Mesendoderm (in vitro differentiated cells): Measurements from ENCODE around the gene LRCOL1. TPM values are rescaled to one million over a fixed set of nuclear protein-coding genes. Genes with fewer than 3 reads are reported as not detected.

Source experiments
- DNase-seq: peaks from one replicate; pipeline ENCODE4 v3.0.0; 2013
- H2AK5ac ChIP-seq: 2 replicates; pipeline ENCODE4 v1.6.1; 2013; ENCODE audit warnings: low read length, inconsistent platforms
- H2BK120ac ChIP-seq: 2 replicates; pipeline ENCODE4 v1.6.1; 2013; ENCODE audit warnings: low read depth, mild to moderate bottlenecking, low read length, moderate library complexity, mixed read lengths
- H2BK15ac ChIP-seq: replicated peaks from 2 replicates; pipeline ENCODE4 v1.6.1; 2013; ENCODE audit warnings: low read depth, mild to moderate bottlenecking, moderate library complexity
- H2BK5ac ChIP-seq: 2 replicates; pipeline ENCODE4 v1.6.1; 2013; ENCODE audit warnings: low read length, inconsistent platforms
- H3K18ac ChIP-seq: 2 replicates; pipeline ENCODE4 v1.6.1; 2013; ENCODE audit warnings: mild to moderate bottlenecking, low read length, mixed read lengths
- H3K23ac ChIP-seq: one replicate; pipeline ENCODE4 v1.6.1; 2013; ENCODE audit warnings: low read length
- H3K27ac ChIP-seq: 2 replicates; pipeline ENCODE4 v1.5.1; 2013; ENCODE audit warnings: low read depth, mild to moderate bottlenecking, inconsistent platforms, low read length, moderate library complexity
- H3K27me3 ChIP-seq: 2 replicates; pipeline ENCODE4 v1.6.1; 2013; ENCODE audit warnings: low read length, control low read depth, mild to moderate bottlenecking, inconsistent platforms; ENCODE audit not compliant: insufficient read depth, poor library complexity
- H3K36me3 ChIP-seq: 2 replicates; pipeline ENCODE4 v1.6.1; 2013; ENCODE audit warnings: low read length, inconsistent platforms; ENCODE audit not compliant: control insufficient read depth, insufficient read depth
- H3K4ac ChIP-seq: one replicate; pipeline ENCODE4 v1.6.1; 2013; ENCODE audit warnings: low read depth, mild to moderate bottlenecking, low read length, moderate library complexity
- H3K4me1 ChIP-seq: 2 replicates; pipeline ENCODE4 v1.6.1; 2013; ENCODE audit warnings: low read depth, low read length, inconsistent platforms; ENCODE audit not compliant: control insufficient read depth
- H3K4me2 ChIP-seq: 2 replicates; pipeline ENCODE4 v1.6.1; 2013; ENCODE audit warnings: low read length
- H3K4me3 ChIP-seq: 2 replicates; pipeline ENCODE4 v1.5.1; 2013; ENCODE audit warnings: mild to moderate bottlenecking, low read length
- H3K56ac ChIP-seq: one replicate; pipeline ENCODE4 v1.6.1; 2013; ENCODE audit warnings: low read length
- H3K79me1 ChIP-seq: 2 replicates; pipeline ENCODE4 v1.6.1; 2013; ENCODE audit warnings: low read length, inconsistent platforms
- H3K79me2 ChIP-seq: 2 replicates; pipeline ENCODE4 v1.6.1; 2013; ENCODE audit warnings: mild to moderate bottlenecking, low read length; ENCODE audit not compliant: control insufficient read depth, insufficient read depth
- H3K9ac ChIP-seq: 2 replicates; pipeline ENCODE4 v1.6.1; 2013; ENCODE audit warnings: low read length, inconsistent platforms
- H4K5ac ChIP-seq: one replicate; pipeline ENCODE4 v1.6.1; 2013; ENCODE audit warnings: low read length
- H4K8ac ChIP-seq: one replicate; pipeline ENCODE4 v1.6.1; 2013; ENCODE audit warnings: low read depth, mild to moderate bottlenecking, control low read depth, low read length, moderate library complexity
- WGBS: extraction: QIAGEN DNeasy Blood & Tissue Kit; methylation state at CpG from one replicate; pipeline ENCODE4 v1.1.7; 2013; ENCODE audit warnings: low lambda C conversion rate, missing lambda C conversion rate; ENCODE audit not compliant: insufficient coverage; ENCODE audit errors: extremely low coverage; 5-methylcytosine and 5-hydroxymethylcytosine counted together
- polyA plus RNA-seq, 2 experiments: library from polyadenylated mRNA; stranded (reverse); fragments of 200-250 nt; gene quantifications; one replicate each; pipeline ENCODE4 v1.2.3, GENCODE V29; 2013

Gene LRCOL1
- not detected for polyA plus RNA-seq (2013, experiment 1 of 2)
- not detected for polyA plus RNA-seq (2013, experiment 2 of 2)

GRCh38 chr12:132610051-132610759 is at the start of gene LRCOL1:
LRCOL1 (minus strand) TSS chr12:132610582; CDS start chr12:132606251, 4,331 bp downstream.
- no peak within 1 kb of the TSS for H4K8ac ChIP-seq
- H3K79me1 ChIP-seq: no peaks in the 10 kb centered on the region
- no peak within 1 kb of the TSS for H3K56ac ChIP-seq
- no peak for DNase-seq
- H4K5ac ChIP-seq: no peak within 1 kb of the TSS
- no peak within 1 kb of the TSS for H3K18ac ChIP-seq
- no peak within 1 kb of the TSS for H3K4me3 ChIP-seq
- WGBS: no CpG with 5 or more reads among the region's 35 CpGs
- H3K79me2 ChIP-seq: no peaks in the 10 kb centered on the region
- no peak within 1 kb of the TSS for H2BK15ac ChIP-seq
- H2BK120ac ChIP-seq: no peak within 1 kb of the TSS
- no peak within 1 kb of the TSS for H3K4ac ChIP-seq
- H3K27ac ChIP-seq: no peak within 1 kb of the TSS
- no peaks in the 10 kb centered on the region for H3K27me3 ChIP-seq
- H3K4me1 ChIP-seq: no peaks in the 10 kb centered on the region
- H3K4me2 ChIP-seq: no peak within 1 kb of the TSS
- no peaks in the 10 kb centered on the region for H3K36me3 ChIP-seq
- no peak within 1 kb of the TSS for H3K9ac ChIP-seq
- H3K23ac ChIP-seq: peak within 1 kb of the TSS; percentile 6
- no peak within 1 kb of the TSS for H2AK5ac ChIP-seq
- H2BK5ac ChIP-seq: no peak within 1 kb of the TSS

GRCh38 chr12:132660052-132660451 is 49.7 kb upstream of the LRCOL1 start:
- Histone ChIP-seq H2BK15ac (no peak overlapping the region), H3K27ac (no peak overlapping the region), H3K4me3 (no peak overlapping the region), H2AK5ac (no peak overlapping the region), H2BK5ac (no peak overlapping the region), H3K4me2 (no peak overlapping the region), H2BK120ac (no peak overlapping the region), H3K79me2 (no peaks in the 10 kb centered on the region), H4K5ac (no peak overlapping the region), H3K27me3 (no peaks in the 10 kb centered on the region), H3K9ac (no peak overlapping the region), H3K56ac (no peak overlapping the region), H3K36me3 (peaks cover 47% of the 10 kb centered on the region), H3K4me1 (no peaks in the 10 kb centered on the region), H3K18ac (no peak overlapping the region), H3K23ac (no peak overlapping the region), H3K4ac (no peak overlapping the region), H3K79me1 (peaks cover 8% of the 10 kb centered on the region), H4K8ac (no peak overlapping the region)
- DNase-seq: no peak
- no CpG with 5 or more reads among the region's 5 CpGs for WGBS

- Histone ChIP-seq H4K8ac (no peak overlapping the region), H3K9ac (no peak overlapping the region), H3K4me3 (no peak overlapping the region), H2BK15ac (no peak overlapping the region), H3K4ac (no peak overlapping the region), H3K36me3 (peaks cover 46% of the 10 kb centered on the region), H2AK5ac (no peak overlapping the region), H3K56ac (no peak overlapping the region), H3K18ac (no peak overlapping the region), H4K5ac (no peak overlapping the region), H3K4me2 (no peak overlapping the region), H2BK5ac (no peak overlapping the region), H3K27ac (no peak overlapping the region), H3K79me1 (peaks cover 8% of the 10 kb centered on the region), H3K4me1 (no peaks in the 10 kb centered on the region), H2BK120ac (no peak overlapping the region), H3K79me2 (no peaks in the 10 kb centered on the region), H3K23ac (no peak overlapping the region), H3K27me3 (no peaks in the 10 kb centered on the region)
- no CpG with 5 or more reads among the region's 16 CpGs for WGBS
- no peak for DNase-seq
These were observed 48.8 kb upstream of the LRCOL1 start for GRCh38 chr12:132659146-132659545.

GRCh38 chr12:132658149-132658894 is 47.9 kb upstream of the LRCOL1 start:
- Histone ChIP-seq H3K79me1 (peaks cover 8% of the 10 kb centered on the region), H4K8ac (no peak overlapping the region), H3K56ac (no peak overlapping the region), H2BK5ac (no peak overlapping the region), H3K4me2 (no peak overlapping the region), H2AK5ac (no peak overlapping the region), H3K4ac (no peak overlapping the region), H3K27me3 (no peaks in the 10 kb centered on the region), H3K27ac (no peak overlapping the region), H3K9ac (no peak overlapping the region), H3K18ac (no peak overlapping the region), H4K5ac (no peak overlapping the region), H2BK120ac (no peak overlapping the region), H3K36me3 (peaks cover 42% of the 10 kb centered on the region), H2BK15ac (no peak overlapping the region), H3K4me1 (no peaks in the 10 kb centered on the region), H3K79me2 (no peaks in the 10 kb centered on the region), H3K23ac (no peak overlapping the region), H3K4me3 (no peak overlapping the region)
- no CpG with 5 or more reads among the region's 32 CpGs for WGBS
- DNase-seq: no peak

- Histone ChIP-seq H3K27me3 (no peaks in the 10 kb centered on the region), H2BK15ac (no peak overlapping the region), H3K36me3 (peaks cover 42% of the 10 kb centered on the region), H2BK120ac (no peak overlapping the region), H4K8ac (no peak overlapping the region), H3K18ac (no peak overlapping the region), H4K5ac (no peak overlapping the region), H3K4me1 (no peaks in the 10 kb centered on the region), H2AK5ac (no peak overlapping the region), H3K23ac (no peak overlapping the region), H3K4me3 (no peak overlapping the region), H3K79me1 (peaks cover 2% of the 10 kb centered on the region), H3K4me2 (no peak overlapping the region), H3K56ac (no peak overlapping the region), H3K4ac (no peak overlapping the region), H3K79me2 (no peaks in the 10 kb centered on the region), H2BK5ac (no peak overlapping the region), H3K27ac (no peak overlapping the region), H3K9ac (no peak overlapping the region)
- WGBS: no CpG with 5 or more reads among the region's 12 CpGs
- no peak for DNase-seq
These were observed 46.8 kb upstream of the LRCOL1 start for GRCh38 chr12:132657004-132657727.
